ENCODE data around the gene CHRNA4. TPM values are rescaled to one million over a fixed set of nuclear protein-coding genes. Genes with fewer than 3 reads are reported as not detected.

The CHRNA4 gene
- total and polyA plus RNA-seq, 3 donors from 2014 or later: 3.3 to 8.3 (median 7.4) TPM

DNA sequence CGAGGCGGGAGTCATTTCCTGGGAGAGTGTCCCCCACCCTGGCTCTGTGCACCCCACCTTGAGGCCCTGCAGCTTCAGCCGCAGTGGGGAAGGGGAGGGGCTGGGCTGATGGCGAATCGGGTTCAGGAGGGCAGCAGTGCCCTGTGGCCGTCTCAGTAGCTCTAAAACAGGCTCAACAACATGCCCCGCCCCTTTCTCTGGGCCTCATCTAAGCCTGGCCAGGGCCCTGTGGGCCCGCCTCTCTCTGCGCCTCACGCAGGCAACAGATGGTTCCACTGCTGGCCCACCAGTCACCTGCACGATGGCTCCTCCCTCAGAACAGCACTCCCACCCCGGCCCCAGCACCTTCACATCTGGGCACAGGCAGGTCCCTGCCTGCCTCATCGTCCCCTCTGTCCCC, 30.2 kb downstream of the CHRNA4 start:
- Histone ChIP-seq H3K27me3 (no peaks in the 10 kb centered on the region), H3K27ac (no peak overlapping the region), H3K36me3 (ENCODE audit: low read depth, missing control alignments) (no peaks in the 10 kb centered on the region), H3K4me3 (no peak overlapping the region), H3K4me1 (peaks cover 4% of the 10 kb centered on the region), H3K9me3 (no peaks in the 10 kb centered on the region)
- TF ChIP-seq, protein P1, sequence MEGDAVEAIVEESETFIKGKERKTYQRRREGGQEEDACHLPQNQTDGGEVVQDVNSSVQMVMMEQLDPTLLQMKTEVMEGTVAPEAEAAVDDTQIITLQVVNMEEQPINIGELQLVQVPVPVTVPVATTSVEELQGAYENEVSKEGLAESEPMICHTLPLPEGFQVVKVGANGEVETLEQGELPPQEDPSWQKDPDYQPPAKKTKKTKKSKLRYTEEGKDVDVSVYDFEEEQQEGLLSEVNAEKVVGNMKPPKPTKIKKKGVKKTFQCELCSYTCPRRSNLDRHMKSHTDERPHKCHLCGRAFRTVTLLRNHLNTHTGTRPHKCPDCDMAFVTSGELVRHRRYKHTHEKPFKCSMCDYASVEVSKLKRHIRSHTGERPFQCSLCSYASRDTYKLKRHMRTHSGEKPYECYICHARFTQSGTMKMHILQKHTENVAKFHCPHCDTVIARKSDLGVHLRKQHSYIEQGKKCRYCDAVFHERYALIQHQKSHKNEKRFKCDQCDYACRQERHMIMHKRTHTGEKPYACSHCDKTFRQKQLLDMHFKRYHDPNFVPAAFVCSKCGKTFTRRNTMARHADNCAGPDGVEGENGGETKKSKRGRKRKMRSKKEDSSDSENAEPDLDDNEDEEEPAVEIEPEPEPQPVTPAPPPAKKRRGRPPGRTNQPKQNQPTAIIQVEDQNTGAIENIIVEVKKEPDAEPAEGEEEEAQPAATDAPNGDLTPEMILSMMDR (IDR thresholded peaks at IDR 0.05): no peak
- no peak for TF ChIP-seq POLR2A (IDR thresholded peaks at IDR 0.05)
- 84 to 93% methylated on average over 7 to 13 of the region's 13 CpGs for WGBS, 2 donors
- DNase-seq: no peak
- intact Hi-C loops (cut with DNase I; ENCODE audit: low total_unique reads): no loop called here

DNA sequence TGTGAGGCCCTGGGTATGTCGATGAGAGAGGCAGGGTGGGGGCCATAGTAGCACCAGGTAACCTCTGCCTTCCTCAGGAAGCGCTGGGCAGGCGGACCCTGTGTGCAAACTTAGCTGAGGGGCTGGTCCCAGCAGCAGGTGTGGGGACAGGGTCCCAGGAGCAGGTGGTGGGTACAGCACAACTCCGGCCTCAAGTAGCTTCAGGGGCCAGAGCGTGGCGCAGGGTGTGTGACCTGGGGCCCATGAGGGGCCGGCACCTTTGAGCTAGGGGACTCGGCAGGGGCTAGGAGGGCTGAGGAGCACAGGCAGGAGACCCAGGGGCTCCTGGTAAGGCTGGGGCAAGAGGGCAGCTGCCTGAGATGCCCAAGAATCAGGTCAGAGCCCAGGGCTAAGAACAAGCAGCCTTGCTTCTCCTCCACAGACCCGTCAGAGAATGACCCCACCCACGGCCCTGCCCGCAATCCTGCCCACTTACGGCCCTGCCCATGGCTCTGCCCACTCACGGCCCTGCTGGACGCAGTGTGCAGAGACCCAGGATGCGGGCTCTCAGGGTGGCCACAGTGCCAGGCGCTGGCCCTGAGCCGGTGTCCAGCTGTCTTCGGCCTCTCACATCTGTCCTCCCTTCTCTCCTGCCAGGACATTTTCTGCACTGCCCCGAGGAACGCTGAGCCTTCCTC, 30.9 kb downstream of the CHRNA4 start:
- Histone ChIP-seq H3K27ac (no peak overlapping the region), H3K36me3 (ENCODE audit: low read depth, missing control alignments) (no peaks in the 10 kb centered on the region), H3K9me3 (no peaks in the 10 kb centered on the region), H3K4me3 (no peak overlapping the region), H3K4me1 (no peaks in the 10 kb centered on the region), H3K27me3 (no peaks in the 10 kb centered on the region)
- no peak for DNase-seq
- WGBS, 2 donors: 76 to 82% methylated on average over 16 to 20 of the region's 20 CpGs
- intact Hi-C loops (cut with DNase I; ENCODE audit: low total_unique reads): no loop called here
- TF ChIP-seq, protein P1 (IDR thresholded peaks at IDR 0.05): no peak
- TF ChIP-seq POLR2A (IDR thresholded peaks at IDR 0.05): no peak

DNA sequence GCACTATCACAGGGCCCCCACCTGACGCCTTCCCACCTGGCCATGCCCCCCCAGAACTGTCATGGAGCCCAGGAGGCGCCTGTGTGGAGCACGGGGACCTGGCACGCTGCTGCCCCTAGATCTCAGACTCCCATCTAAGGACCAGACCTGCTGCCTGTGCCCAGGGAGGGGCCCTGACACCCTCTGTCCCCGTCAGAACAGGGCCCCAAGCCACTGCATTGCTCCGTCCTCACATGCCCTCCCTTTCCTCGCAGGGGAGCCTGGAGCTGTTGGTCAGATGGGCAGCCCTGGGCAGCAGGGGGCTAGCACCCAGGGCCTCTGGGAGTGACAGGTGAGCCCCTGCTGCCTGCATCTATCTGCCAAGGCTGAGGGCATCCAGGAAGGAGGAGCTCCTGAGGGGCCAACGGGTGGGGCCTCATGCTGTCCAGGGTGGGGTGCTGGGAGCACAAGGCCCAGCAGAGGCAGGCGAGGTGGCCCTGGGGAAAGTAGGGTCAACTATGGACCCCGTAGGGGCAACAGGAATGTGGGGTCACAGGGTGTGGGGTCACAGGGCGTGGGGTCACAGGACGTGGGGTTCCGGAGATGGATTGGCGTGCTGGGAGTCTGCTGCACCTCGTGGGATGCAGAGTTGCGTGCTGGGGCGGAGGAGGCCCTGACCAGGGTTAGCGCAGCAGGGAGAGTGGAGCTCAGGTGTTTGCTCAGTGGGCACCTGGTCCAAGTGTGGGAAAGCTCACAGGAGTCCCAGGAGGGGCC, 31.6 kb downstream of the CHRNA4 start:
- intact Hi-C loops (cut with DNase I; ENCODE audit: low total_unique reads): no loop called here
- DNase-seq: no peak
- Histone ChIP-seq H3K4me3 (no peak overlapping the region), H3K27me3 (no peaks in the 10 kb centered on the region), H3K27ac (no peak overlapping the region), H3K9me3 (no peaks in the 10 kb centered on the region), H3K4me1 (no peaks in the 10 kb centered on the region), H3K36me3 (ENCODE audit: low read depth, missing control alignments) (no peaks in the 10 kb centered on the region)
- 94 to 95% methylated on average over 12 to 18 of the region's 18 CpGs for WGBS, 2 donors
- TF ChIP-seq POLR2A (IDR thresholded peaks at IDR 0.05): no peak
- TF ChIP-seq, protein P1 (IDR thresholded peaks at IDR 0.05): no peak

DNA sequence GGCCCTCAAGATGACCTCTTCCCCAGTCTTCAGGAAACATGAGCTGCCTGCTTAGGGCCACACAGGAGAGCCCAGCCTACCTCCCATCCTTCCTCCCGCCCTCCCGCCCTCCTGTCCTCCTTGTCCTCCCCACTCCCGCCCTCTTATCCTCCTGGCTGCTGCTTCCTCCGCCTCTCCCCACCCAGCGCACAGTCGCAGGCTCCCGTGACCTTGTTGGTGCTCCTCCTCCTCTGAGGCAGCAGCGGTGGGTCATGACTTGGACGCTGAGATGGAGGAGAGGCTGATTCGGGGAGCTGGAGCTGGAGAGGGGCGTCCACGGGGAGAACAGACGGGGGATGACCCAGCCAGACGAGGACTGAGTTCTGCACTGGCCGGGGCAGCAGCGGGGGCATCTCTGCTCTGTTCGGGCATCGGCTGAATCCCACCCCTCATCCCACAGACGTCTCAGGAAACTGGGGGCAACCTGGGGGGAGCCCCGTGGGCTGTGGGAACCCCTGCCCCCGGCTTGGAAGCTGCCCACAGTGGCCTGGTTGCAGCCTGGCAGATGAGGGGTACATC, 32.4 kb downstream of the CHRNA4 start:
- no peaks in the 10 kb centered on the region for H3K4me1 ChIP-seq
- 62 to 85% methylated on average over 7 to 21 of the region's 21 CpGs for WGBS, 2 donors
- TF ChIP-seq, protein P1 (IDR thresholded peaks at IDR 0.05): no peak
- no peak for TF ChIP-seq POLR2A (IDR thresholded peaks at IDR 0.05)
- DNase-seq: no peak
- H3K9me3 ChIP-seq: no peaks in the 10 kb centered on the region
- H3K27ac ChIP-seq: no peak overlapping the region
- H3K27me3 ChIP-seq: no peaks in the 10 kb centered on the region
- intact Hi-C loops (cut with DNase I; ENCODE audit: low total_unique reads): no loop called here
- H3K36me3 ChIP-seq (ENCODE audit: low read depth, missing control alignments): no peaks in the 10 kb centered on the region
- H3K4me3 ChIP-seq: no peak overlapping the region

Data from testis (tissue), 3 donors.